CD4-positive, alpha-beta T cell (primary cell): ENCODE measurements around the gene DYNC2LI1. TPM values are rescaled to one million over a fixed set of nuclear protein-coding genes. Genes with fewer than 3 reads are reported as not detected.

Experiments used
- ATAC-seq: fragments of 200-7000 bp; cut with Tn5 transposase; one replicate; pipeline ENCODE4 v1.10.0; 2022; ENCODE audit warnings: mild to moderate bottlenecking; ENCODE audit not compliant: poor library complexity
- CTCF ChIA-PET: fragments of 350-600 bp; sonication (Branson Sonifier 250); formaldehyde crosslinking; loops from one replicate; lab custom pipeline; 2021; ENCODE audit warnings: antibody characterized with exemption, inconsistent platforms; lab: Charles Lee
- POLR2A ChIA-PET: fragments of 350-600 bp; sonication (Branson Sonifier 250); formaldehyde crosslinking; loops from one replicate; lab custom pipeline; 2021; ENCODE audit warnings: antibody characterized with exemption, inconsistent platforms; lab: Charles Lee
- DNase-seq, 14 experiments: peaks; one replicate each; pipeline ENCODE4 v3.0.0-alpha.2; 2013 to 2020; ENCODE audit warnings: mixed read lengths in 2 of 14
- H3K27ac ChIP-seq, 2 donors: one replicate each; pipeline versions ENCODE4 v1.5.1 to v1.7.0; 2013; ENCODE audit warnings: low read length in 2 of 2, low read depth in 1 of 2, mild to moderate bottlenecking in 1 of 2
- H3K27me3 ChIP-seq, 2 experiments: 1 replicate in 1 of 2; 2 replicates in 1 of 2; pipeline versions ENCODE4 v1.6.1 to v1.7.0; 2013; ENCODE audit warnings: low read length in 2 of 2, control low read depth in 1 of 2, mild to moderate bottlenecking in 1 of 2, moderate library complexity in 1 of 2; ENCODE audit not compliant: insufficient read depth in 2 of 2, control insufficient read depth in 1 of 2
- H3K36me3 ChIP-seq: one replicate; pipeline ENCODE4 v1.6.1; 2013; ENCODE audit warnings: low read length, control low read depth; ENCODE audit not compliant: insufficient read depth
- H3K4me1 ChIP-seq: one replicate; pipeline ENCODE4 v1.6.1; 2013; ENCODE audit warnings: low read length, control low read depth; ENCODE audit not compliant: insufficient read depth
- H3K4me3 ChIP-seq: one replicate; pipeline ENCODE4 v1.5.1; 2013; ENCODE audit warnings: mild to moderate bottlenecking, low read length, moderate library complexity
- H3K9me3 ChIP-seq, 2 experiments: 1 replicate in 1 of 2; 2 replicates in 1 of 2; pipeline versions ENCODE4 v1.6.1 to v1.7.0; 2013; ENCODE audit warnings: low read length in 2 of 2, mild to moderate bottlenecking in 2 of 2, control low read depth in 1 of 2, moderate library complexity in 1 of 2; ENCODE audit not compliant: control insufficient read depth in 1 of 2, insufficient read depth in 1 of 2
- H3K27ac Mint-ChIP-seq: one replicate; pipeline ENCODE4 v1.8.0; 2020; ENCODE audit warnings: mixed read lengths
- H3K27me3 Mint-ChIP-seq: one replicate; pipeline ENCODE4 v1.8.0; 2021; ENCODE audit warnings: mixed read lengths
- H3K36me3 Mint-ChIP-seq: one replicate; pipeline ENCODE4 v1.8.0; 2021; ENCODE audit warnings: low read depth, mixed read lengths
- H3K4me1 Mint-ChIP-seq: one replicate; pipeline ENCODE4 v1.8.0; 2021; ENCODE audit warnings: low read depth, mixed read lengths
- H3K4me3 Mint-ChIP-seq: one replicate; pipeline ENCODE4 v1.8.0; 2020; ENCODE audit warnings: mild to moderate bottlenecking, mixed read lengths
- H3K9me3 Mint-ChIP-seq: one replicate; pipeline ENCODE4 v1.8.0; 2020; ENCODE audit warnings: mixed read lengths
- intact Hi-C, 2 experiments: fragments of 100-400 bp; cut with DNase I in 1 of 2; cut with micrococcal nuclease in 1 of 2; formaldehyde crosslinking; loops; one replicate each; pipeline versions ENCODE4 v1.15.1 to v1.9.0; 2023 to 2025; cut with DNase I, micrococcal nuclease
- total RNA-seq, 174 experiments: library from RNA in 2 of 174; stranded (reverse) in 2 of 174; gene quantifications; one replicate each; pipeline ENCODE4 v1.2.3 and lab custom pipeline; 2021 to 2026
- TF ChIP-seq, protein P1 (sequence below): fragments of 200-600 bp; IDR thresholded peaks from one replicate; pipeline ENCODE4 v1.8.0; 2022; ENCODE audit warnings: antibody characterized with exemption, mild to moderate bottlenecking

Gene DYNC2LI1
- total RNA-seq, 2 experiments from 2014 or later, result 2.1 to 2.2 TPM

DNA sequence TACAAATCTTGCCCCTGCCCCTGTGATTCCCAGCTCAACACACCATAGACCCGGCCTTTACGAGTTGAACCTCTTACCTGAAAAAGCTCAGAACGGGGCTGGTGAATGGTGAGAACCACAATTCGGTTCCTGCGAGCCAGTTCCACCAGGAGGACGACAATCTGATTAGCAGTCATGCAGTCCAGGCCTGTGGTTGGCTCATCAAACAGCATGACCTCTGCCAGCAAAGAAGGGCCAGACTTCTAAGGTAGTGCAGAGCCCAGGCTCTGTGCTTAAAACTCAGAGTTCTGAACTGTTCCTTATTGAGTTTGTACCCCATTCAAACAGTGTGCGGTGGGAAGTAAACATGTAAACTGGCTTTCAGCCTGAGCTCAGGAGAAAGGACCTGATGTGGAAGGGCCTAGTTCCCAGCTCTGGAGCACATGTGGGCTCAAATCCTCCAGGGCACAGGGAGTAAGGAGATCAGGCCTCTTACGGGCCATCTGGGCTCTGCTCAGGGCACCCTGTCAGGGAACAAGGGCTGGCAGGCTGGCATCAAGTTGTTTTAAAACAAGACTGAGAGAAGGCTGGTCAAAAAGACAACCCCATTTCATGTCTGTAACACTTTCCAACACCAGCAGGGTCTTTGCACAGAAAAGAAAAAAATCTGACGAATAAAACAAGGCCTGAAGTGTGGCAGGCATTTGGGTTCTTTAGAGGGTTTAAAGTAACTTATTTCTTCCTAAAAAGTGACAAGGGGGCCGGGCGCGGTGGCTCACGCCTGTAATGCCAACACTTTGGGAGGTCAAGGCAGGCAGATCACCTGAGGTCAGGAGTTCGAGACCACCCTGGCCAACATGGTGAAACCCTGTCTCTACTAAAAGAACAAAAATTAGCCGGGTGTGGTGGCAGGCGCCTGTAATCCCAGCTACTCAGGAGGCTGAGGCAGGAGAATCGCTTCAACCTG is 52.7 kb downstream of the DYNC2LI1 start:
- no peaks in the 10 kb centered on the region for H3K4me1 Mint-ChIP-seq
- POLR2A ChIA-PET, result no interaction called here
- no peak overlapping the region for H3K27ac ChIP-seq
- no peak overlapping the region for H3K4me3 ChIP-seq
- CTCF ChIA-PET, result no interaction called here
- H3K27me3 ChIP-seq, result peaks cover 10 to 30% of the 10 kb centered on the region in 2 experiments
- no peak for DNase-seq
- H3K4me3 Mint-ChIP-seq, result no peak overlapping the region
- H3K36me3 ChIP-seq, result no peaks in the 10 kb centered on the region
- peaks cover 2% of the 10 kb centered on the region for H3K4me1 ChIP-seq
- TF ChIP-seq, protein P1, sequence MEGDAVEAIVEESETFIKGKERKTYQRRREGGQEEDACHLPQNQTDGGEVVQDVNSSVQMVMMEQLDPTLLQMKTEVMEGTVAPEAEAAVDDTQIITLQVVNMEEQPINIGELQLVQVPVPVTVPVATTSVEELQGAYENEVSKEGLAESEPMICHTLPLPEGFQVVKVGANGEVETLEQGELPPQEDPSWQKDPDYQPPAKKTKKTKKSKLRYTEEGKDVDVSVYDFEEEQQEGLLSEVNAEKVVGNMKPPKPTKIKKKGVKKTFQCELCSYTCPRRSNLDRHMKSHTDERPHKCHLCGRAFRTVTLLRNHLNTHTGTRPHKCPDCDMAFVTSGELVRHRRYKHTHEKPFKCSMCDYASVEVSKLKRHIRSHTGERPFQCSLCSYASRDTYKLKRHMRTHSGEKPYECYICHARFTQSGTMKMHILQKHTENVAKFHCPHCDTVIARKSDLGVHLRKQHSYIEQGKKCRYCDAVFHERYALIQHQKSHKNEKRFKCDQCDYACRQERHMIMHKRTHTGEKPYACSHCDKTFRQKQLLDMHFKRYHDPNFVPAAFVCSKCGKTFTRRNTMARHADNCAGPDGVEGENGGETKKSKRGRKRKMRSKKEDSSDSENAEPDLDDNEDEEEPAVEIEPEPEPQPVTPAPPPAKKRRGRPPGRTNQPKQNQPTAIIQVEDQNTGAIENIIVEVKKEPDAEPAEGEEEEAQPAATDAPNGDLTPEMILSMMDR, result no peak
- H3K9me3 Mint-ChIP-seq, result no peaks in the 10 kb centered on the region
- ATAC-seq, result no peak
- H3K27me3 Mint-ChIP-seq, result peaks cover 56% of the 10 kb centered on the region
- H3K9me3 ChIP-seq, result no peaks in the 10 kb centered on the region
- H3K27ac Mint-ChIP-seq, result no peak overlapping the region
- intact Hi-C loops, result no loop called here
- H3K36me3 Mint-ChIP-seq, result no peaks in the 10 kb centered on the region

DNA sequence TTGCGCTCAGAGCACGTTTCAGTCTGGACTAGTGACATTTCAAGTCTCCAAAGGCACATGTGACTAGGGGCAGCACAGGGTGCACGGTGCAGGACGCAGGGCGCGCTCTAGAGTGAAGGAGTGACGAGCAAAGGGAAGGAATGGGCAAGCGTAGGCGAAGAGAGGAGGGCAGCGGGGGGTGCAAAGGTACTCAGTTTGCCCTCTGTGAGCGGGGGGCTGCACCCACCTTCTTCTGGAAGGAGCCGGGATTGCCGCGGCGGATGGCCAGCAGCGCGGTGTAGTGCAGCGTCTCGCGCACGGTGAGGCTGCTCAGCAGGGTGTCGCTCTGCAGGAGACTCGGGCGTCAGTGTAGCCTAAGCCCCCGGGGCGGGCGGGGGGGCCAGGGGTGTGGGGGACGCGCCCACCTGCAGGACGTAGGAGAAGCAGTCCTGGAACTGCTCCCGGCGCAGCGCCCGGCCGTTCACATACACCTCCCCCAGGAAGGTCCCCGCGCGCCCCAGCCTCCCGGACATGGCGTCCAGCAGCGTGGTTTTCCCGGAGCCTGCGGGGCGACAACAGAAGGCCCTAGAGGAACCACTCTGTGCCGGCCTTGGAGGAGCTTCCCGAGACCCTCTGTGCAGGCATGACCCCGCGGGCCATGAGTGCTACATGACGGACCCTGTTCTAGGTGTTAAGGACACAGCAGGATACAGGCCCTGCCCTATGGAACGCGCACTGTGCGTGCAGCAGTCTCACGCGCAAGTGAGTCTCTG is 57.9 kb downstream of the DYNC2LI1 start:
- POLR2A ChIA-PET, result no interaction called here
- Histone ChIP-seq H3K27me3 (peaks cover 9 to 18% of the 10 kb centered on the region in 2 experiments), H3K9me3 (no peaks in the 10 kb centered on the region), H3K27ac (no peak overlapping the region), H3K4me1 (peaks cover 2% of the 10 kb centered on the region), H3K4me3 (no peak overlapping the region), H3K36me3 (no peaks in the 10 kb centered on the region)
- TF ChIP-seq, protein P1, result no peak
- Mint-ChIP-seq H3K36me3 (no peaks in the 10 kb centered on the region), H3K27me3 (peaks cover 26% of the 10 kb centered on the region), H3K9me3 (no peaks in the 10 kb centered on the region), H3K27ac (no peak overlapping the region), H3K4me3 (no peak overlapping the region), H3K4me1 (no peaks in the 10 kb centered on the region)
- ATAC-seq (no peak), DNase-seq (no peak)
- CTCF ChIA-PET, result no interaction called here
- intact Hi-C loops, result no loop called here

DNA sequence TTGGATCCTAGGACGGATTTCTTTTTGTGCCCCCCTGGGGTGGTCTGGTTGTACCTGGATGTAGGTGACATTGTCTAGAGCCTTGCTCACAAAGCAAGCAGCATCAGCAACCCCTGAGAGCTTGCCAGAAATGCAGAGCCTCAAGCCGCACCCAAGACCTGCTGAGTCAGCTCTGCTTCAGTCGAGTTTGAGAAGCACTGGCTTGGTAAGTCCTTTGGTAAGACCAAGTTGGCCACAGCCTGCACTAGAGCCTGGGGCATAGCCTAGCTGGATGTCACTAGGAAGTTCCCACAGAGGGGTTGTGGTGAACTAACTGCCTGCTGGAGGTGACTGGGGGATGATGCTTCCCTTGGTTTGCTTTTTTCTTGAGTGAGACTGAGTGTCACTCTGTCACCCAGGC is 58.6 kb downstream of the DYNC2LI1 start:
- Histone ChIP-seq H3K27ac (no peak overlapping the region), H3K4me1 (peaks cover 2% of the 10 kb centered on the region), H3K9me3 (no peaks in the 10 kb centered on the region), H3K4me3 (no peak overlapping the region), H3K36me3 (no peaks in the 10 kb centered on the region), H3K27me3 (peaks cover 9 to 18% of the 10 kb centered on the region in 2 experiments)
- ATAC-seq, result no peak
- no peak for DNase-seq
- H3K9me3 Mint-ChIP-seq, result no peaks in the 10 kb centered on the region
- intact Hi-C loops, result no loop called here
- no peaks in the 10 kb centered on the region for H3K4me1 Mint-ChIP-seq
- ChIA-PET POLR2A (no interaction called here), CTCF (no interaction called here)
- H3K27ac Mint-ChIP-seq, result no peak overlapping the region
- H3K4me3 Mint-ChIP-seq, result no peak overlapping the region
- no peaks in the 10 kb centered on the region for H3K36me3 Mint-ChIP-seq
- peaks cover 23% of the 10 kb centered on the region for H3K27me3 Mint-ChIP-seq
- TF ChIP-seq, protein P1, result no peak
